ENCODE measurements around the gene LCOR.
A peak's percentile ranks its signal among the peaks of the same experiment; 100 is the strongest.
"Not testable (repeated sequence)": the region's sequence is repeated elsewhere in the genome, so short reads cannot be mapped to it uniquely, and the experiment has no call there.

LCOR gene

GRCh38 chr10:96943161-96943560, 111.1 kb downstream of the LCOR start:
- not testable (repeated sequence) for DNase-seq

GRCh38 chr10:96947036-96947435, 114.9 kb downstream of the LCOR start:
- no peak for DNase-seq

- no peak for DNase-seq
Observed at GRCh38 chr10:96949039-96949683, 117.1 kb downstream of the LCOR start.

- DNase-seq: no peak
Observed at GRCh38 chr10:96951954-96952353, 119.9 kb downstream of the LCOR start.

- DNase-seq: no peak
Observed at GRCh38 chr10:96955794-96956193, 123.7 kb downstream of the LCOR start.

- DNase-seq: no peak
Observed at GRCh38 chr10:96958071-96958470, 126.0 kb downstream of the LCOR start.

GRCh38 chr10:96959733-96960132, 127.6 kb downstream of the LCOR start:
- DNase-seq: no peak

GRCh38 chr10:96960872-96961271, 128.8 kb downstream of the LCOR start:
- no peak for DNase-seq

GRCh38 chr10:96964131-96964530, 132.0 kb downstream of the LCOR start:
- DNase-seq: no peak

GRCh38 chr10:96967847-96968246, 135.7 kb downstream of the LCOR start:
- DNase-seq: no peak

GRCh38 chr10:96968682-96969423, 136.8 kb downstream of the LCOR start:
- no peak for DNase-seq

- no peak for DNase-seq
Observed at GRCh38 chr10:96971324-96971723, 139.2 kb downstream of the LCOR start.

GRCh38 chr10:96972264-96972663, 140.2 kb downstream of the LCOR start:
- no peak for DNase-seq

GRCh38 chr10:96973809-96974747, 142.0 kb downstream of the LCOR start:
- DNase-seq: peak in 2 of 3 donors; percentile 9

- no peak for DNase-seq
Observed at GRCh38 chr10:96975136-96975535, 143.0 kb downstream of the LCOR start.

GRCh38 chr10:96978621-96979154, 146.6 kb downstream of the LCOR start:
- no peak for DNase-seq

GRCh38 chr10:96982149-96982930, 150.2 kb downstream of the LCOR start:
- DNase-seq: no peak

- peak; percentile 24 to 36 (median 30) for DNase-seq
Observed at GRCh38 chr10:96984541-96985131, 152.5 kb downstream of the LCOR start.

GRCh38 chr10:96986200-96986856, 154.2 kb downstream of the LCOR start:
- DNase-seq: no peak

- DNase-seq: no peak
Observed at GRCh38 chr10:96987141-96987841, 155.2 kb downstream of the LCOR start.

GRCh38 chr10:96987842-96988175, 155.7 kb downstream of the LCOR start:
- no peak for DNase-seq
